Left cardiac atrium (tissue), 4 donors: Measurements from ENCODE around the gene COL12A1. TPM values are rescaled to one million over a fixed set of nuclear protein-coding genes. Genes with fewer than 3 reads are reported as not detected.

Experiments
- ATAC-seq, 2 donors: fragments of 200-7000 bp; cut with Tn5 transposase; one replicate each; pipeline ENCODE4 v1.9.1; 2020; ENCODE audit warnings: mild to moderate bottlenecking in 2 of 2, moderate library complexity in 2 of 2
- DNase-seq: peaks from one replicate; pipeline ENCODE4 v3.0.0-alpha.2; 2020
- intact Hi-C, 2 donors: fragments of 100-400 bp; cut with DNase I; formaldehyde crosslinking; loops; one replicate each; pipeline versions ENCODE4 v1.14.1 to v1.15.1; 2022 to 2023
- total RNA-seq, 2 donors: library from RNA; stranded (reverse); fragmentation: NEBNext Ultra II Directional; extraction: Animal tissue kit (Norgen Biotek cat#: 25700); gene quantifications; one replicate each; pipeline ENCODE4 v1.2.1, GENCODE V29; 2021
- donor health status: DM: no; HTN: yes; CAD: no.
- donor health status: DM: no; HTN: yes; CAD: no; lungs with severe emphysema.
- donor health status: DM: yes; HTN: yes; CAD: no.
- donor health status: Dilated cardiomyopathy.

COL12A1 gene
- total RNA-seq, 2 donors from 2014 or later = 23.2 to 33.6 TPM

DNA sequence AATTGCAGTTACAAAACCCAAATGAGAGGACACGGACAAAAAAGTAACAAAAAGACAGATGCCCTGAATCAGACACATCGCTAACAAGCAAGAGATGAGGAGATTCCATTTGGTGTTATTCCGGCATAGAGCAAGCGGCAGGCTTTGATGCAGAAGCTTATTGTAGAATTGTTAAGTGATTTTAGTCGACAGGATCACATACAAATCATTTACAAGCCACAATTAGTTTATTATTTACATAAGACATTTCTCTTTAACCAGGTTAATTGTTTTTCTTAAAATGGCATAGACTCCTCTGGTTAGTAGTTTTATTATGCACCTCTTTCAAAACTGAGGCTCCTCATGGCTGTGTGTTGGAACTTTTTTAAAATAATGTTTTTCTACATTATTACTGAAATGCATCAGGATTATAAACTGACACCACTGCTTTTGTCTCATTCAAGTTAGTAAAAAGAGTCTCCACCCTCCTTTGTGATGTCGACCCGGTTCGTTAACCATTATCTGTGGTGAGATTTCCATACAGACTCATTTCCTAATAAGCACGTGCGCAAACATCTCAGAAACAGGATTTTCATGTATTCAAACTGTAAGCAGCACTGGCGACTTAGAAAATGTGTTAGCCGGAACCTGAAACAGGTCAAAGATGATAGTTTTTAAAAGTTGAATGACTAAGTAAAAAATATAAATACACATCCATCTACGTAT, 119.8 kb downstream of the COL12A1 start:
- ATAC-seq (no peak), DNase-seq (no peak)
- intact Hi-C loops = no loop called here

DNA sequence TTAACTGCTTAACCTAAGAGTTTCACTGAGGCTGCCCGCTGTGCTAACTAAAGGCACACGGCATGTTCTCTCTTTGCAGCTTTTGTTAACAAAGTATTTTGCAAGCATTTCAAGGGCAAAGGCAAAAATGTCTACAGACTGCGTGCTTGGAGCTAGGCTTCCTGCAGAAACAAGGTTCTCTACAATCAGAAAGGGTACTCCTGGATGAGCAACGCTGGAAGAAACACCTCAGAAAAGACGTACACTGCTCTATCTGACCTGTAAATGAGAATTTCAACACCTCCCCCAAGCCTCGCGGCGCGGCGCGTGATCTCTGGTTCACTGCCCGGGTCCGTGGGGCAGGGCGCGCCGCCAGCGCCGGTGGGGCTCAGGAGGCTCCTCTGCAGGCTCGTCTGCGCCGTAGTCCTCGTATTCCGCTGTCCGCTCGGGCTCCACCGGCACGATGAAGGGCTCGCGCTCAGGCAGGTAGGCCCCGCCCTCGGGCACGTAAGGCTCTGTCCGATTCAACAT, 120.9 kb downstream of the COL12A1 start:
- ATAC-seq = peak; percentile 80 to 88
- intact Hi-C loops = no loop called here
- DNase-seq = peak; percentile 43

DNA sequence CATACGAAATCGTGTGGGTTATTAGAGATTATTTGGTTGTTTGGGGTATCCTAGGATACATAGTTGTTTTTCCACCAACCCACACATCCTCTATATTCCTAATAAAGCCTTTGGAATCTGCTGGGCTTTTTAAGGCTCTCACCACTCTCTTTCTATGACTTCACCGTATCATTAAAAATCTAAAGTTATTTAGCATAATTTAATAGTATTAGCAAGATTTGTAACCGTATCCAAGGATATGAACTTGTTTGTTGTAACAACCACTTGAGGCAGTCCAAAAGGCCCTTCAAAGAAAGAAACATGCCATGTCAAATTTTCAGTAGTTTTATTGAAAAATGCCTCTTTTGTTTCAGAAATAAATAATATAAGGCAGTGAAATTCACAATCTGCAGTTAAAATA, 121.8 kb downstream of the COL12A1 start:
- intact Hi-C loops = no loop called here
- ATAC-seq (no peak), DNase-seq (no peak)

DNA sequence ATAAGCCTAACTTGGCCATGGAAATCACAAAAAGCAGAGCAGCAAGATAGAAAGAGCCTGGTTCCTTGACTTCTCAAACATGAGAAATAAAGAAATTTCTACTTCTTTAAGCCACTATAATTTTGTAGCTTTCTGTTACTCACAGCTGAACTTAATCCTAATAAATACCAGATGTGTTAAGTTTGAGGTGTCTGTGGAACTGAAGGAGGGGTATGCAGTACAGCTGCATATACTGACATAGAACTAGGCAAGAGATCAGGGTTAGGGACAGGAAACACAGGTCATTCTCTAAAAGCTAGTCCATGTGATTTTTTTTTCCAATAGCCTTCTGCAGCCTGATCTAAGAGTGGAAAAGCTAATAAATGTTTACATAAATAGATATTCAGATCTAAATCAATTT, 123.9 kb downstream of the COL12A1 start:
- DNase-seq (no peak), ATAC-seq (no peak)
- intact Hi-C loops = no loop called here

DNA sequence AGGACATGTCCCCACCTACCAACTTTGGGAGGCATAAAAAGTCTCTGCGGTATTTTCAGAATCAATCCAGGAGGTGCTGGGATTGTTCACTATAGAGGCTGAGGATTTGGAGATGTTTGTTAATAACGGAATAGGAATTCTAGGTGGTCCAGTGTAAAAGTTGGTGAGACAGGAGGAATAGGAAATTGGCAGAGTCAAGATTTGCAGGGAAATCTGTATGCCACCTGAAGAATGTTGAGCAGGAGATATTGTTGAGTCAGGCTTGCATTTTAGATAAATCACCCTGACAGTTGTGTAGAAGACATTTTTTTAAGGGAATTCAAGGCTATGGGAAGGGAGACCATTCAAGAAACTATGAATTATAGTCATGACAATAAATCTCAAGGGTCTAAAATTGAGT, 124.8 kb downstream of the COL12A1 start:
- no peak for ATAC-seq
- DNase-seq = no peak
- intact Hi-C loops = no loop called here

DNA sequence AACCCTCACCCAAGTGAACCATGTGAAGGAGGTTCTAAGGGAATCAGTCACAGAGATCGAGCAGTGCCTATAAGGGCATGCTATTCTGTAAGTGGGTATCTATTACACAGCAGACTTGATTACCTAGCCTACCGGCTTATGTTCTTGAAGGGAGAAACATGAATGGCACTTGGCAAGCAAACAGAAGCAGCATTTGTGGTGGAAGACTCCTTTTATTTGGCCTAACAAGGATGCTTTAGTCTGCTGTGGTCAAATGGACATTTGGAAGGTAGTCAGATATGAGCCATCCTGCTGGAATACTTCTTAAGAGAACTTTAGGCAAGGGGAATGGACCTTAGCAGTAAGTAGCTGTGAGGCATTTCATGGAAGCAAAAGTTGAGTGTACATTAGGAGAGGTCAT, 126.3 kb downstream of the COL12A1 start:
- ATAC-seq = no peak
- no peak for DNase-seq
- intact Hi-C loops = no loop called here

DNA sequence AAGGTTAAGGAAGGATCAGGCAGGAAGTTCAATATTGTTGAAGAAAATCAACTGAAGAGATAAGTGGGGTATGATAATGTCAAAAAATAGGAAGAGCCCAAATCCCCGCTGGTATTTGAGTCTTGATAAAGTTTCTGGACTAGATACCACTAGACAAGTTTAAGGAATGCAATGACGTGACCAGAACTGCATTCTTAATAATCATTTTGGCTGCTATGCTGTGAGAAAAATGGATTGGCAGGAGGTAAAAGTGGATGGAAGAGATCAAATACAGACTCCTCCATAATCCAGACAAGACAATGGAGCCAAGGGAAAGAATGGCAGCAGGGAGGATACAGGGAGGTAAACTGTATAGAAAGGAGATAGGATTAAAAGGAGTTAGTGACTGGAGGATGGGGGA, 128.2 kb downstream of the COL12A1 start:
- ATAC-seq = no peak

DNA sequence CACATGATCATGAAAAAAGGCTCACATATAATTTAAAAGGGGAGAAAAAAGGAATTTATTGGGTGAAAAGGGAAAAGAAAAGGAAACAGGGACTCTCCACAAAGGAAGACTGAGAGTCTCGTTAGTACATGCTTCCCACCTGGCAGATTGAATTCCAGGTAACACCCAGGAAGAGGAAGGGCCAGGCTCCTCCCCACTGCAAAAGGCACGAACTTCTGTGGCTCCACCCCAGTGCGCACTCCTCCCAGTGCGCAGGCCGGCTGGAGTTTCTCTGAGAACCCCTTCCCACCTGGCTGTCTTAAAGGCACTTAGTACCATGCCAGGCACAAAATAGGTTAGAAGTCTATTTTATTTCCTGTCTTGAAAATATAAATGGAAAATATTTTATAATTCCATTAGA, 129.8 kb downstream of the COL12A1 start:
- ATAC-seq (no peak), DNase-seq (no peak)
- intact Hi-C loops = no loop called here

More for the DNA sequence above, 128.2 kb downstream of the COL12A1 start:
- no peak for DNase-seq
- intact Hi-C loops = no loop called here

DNA sequence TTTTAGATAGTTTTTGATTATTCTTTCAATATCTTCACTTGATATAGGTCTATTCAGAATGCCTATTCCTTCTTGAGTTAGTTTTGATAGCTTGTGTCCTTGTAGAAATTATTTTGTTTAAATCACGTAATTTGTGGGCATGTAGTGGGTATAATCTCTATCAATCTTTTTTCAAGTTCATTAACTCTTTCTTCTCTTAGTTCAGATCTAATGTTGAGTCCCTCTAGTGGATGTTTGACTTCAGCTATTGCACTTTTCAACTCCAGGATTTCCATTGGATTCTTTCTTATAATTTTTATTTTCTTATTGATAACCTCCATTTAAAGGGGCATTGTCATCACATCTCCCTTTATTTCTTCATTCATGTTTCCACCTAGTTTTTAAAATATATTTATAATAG, 135.6 kb downstream of the COL12A1 start:
- ATAC-seq (no peak), DNase-seq (no peak)
- intact Hi-C loops = no loop called here

DNA sequence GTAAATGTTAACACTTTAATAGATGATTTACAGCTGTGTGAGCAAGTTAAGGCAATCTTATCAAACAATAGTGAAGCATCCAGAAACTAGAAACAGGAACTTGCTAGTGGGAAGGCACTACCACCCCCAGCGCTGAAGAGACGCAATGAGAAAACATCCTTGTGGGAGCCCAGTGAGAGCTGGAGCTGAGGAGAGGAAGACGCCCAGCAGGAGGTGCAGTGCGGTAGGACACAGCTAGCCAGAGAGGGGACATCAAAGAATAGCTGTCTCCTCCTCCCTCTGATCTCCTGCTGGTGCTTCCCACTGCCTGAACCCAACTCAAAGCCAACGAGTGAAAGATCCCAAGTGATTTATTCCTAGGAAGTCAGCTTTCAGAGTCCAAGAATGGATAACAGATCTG, 140.3 kb downstream of the COL12A1 start:
- intact Hi-C loops = no loop called here
- ATAC-seq (peak in 1 of 2 donors; percentile 69), DNase-seq (no peak)

DNA sequence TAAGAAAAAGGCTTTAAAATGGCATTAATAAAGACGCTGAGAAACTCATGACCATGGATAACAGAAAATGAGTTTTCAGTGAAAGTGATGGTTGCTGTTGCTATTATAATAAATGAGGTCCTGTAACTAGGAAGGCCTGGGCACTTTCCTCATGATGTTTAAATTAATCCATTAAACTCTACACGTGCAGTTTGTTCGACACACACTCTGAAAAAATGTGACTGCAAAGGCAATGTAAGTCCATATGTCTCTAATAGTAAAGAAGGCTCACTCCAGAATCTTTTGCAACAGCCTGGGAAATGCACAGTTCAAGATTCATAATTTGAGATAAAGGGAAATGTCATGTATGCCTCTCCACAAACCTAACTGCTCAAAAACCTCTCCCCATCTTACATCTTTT, 153.4 kb downstream of the COL12A1 start:
- no peak for ATAC-seq
- DNase-seq = no peak
- intact Hi-C loops = no loop called here

DNA sequence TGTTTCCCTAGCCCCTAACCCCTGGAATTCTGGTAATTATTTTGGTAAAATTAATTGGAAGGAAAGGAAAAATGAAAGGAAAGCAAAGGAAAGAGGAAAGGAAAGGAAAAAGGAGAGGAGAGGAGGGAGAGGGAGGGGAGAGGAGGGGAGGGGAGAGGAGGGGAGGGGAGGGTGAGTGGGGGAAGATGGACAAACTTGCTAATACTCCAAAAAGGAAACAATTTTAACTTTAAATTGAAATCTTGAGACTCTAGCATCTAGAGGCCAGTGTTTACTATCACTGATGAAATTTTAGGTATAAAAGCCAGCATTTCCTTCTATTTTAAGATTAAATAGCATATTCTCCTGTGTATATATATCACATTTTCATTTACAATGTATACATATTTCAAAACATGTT, 156.5 kb downstream of the COL12A1 start:
- intact Hi-C loops = no loop called here
- ATAC-seq (no peak), DNase-seq (no peak)

DNA sequence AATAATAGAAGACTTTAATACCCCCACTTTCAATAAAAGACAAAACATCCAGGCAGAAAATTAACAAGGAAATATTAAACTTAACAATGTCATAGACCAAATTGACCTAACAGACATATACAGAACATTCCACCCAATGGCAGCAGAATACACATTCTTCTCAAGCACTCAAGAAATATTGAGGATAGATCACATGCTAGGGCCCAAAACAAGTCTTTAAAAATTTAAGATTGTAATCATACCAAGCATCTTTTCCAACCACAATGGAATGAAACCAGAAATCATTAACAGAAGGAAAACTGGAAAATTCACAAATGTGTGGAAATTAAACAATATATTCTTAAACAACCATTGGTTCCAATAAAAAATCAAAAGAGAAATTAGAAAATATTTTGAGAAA, 161.0 kb downstream of the COL12A1 start:
- ATAC-seq (no peak), DNase-seq (no peak)
- intact Hi-C loops = no loop called here

DNA sequence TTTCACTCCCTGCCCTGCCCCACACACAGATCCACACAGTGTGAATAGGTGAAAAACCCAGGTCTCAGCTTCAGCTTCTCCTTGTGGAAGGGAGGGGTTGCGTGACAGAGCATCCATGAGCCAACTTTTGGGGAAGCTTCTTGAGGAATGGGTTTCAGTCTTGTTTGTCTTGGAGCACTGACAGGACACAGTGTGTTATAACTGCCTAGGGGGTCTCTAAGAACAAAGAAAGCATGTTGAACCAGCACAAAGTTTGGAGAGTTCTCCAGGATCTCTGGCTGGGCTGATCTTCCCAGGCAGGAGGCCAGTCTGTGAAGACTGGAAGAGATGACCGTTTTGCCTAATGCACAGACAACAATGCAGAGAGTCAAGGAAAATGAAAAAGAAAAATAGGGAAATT, 164.5 kb downstream of the COL12A1 start:
- no peak for DNase-seq
- no peak for ATAC-seq
- intact Hi-C loops = no loop called here

Other genes with a start within 250 kb of the COL12A1 start
- gene COX7A2, start 37.7 kb upstream of the COL12A1 start, total RNA-seq = 100 to 1,000 TPM; 689 to 799 TPM
- gene TMEM30A, start 78.7 kb upstream of the COL12A1 start, total RNA-seq = 10 to 100 TPM; 55.2 to 82.8 TPM